NOMO-1 (cell line): ENCODE data around the gene GPAT2.
"Not testable (repeated sequence)": the region's sequence is repeated elsewhere in the genome, so short reads cannot be mapped to it uniquely, and the experiment has no call there.

Experiments used
- DNase-seq, 2 experiments: peaks; one replicate each; lab custom pipeline; 2025; ENCODE audit not compliant: unreplicated experiment in 2 of 2; lab: John Stamatoyannopoulos, UW

GPAT2 gene

GRCh38 chr2:96034792-96035191, at the start of gene GPAT2:
Gene GPAT2, minus strand, starts transcription at chr2:96034916. Its CDS starts 2,557 bp downstream, at chr2:96032359.
- DNase-seq = not testable (repeated sequence)

- no peak for DNase-seq
Measured at GRCh38 chr2:96083989-96084857, 49.5 kb upstream of the GPAT2 start.

GRCh38 chr2:96083064-96083939, 48.6 kb upstream of the GPAT2 start:
- DNase-seq = no peak

- no peak for DNase-seq
Measured at GRCh38 chr2:96082211-96083063, 47.7 kb upstream of the GPAT2 start.

GRCh38 chr2:96081042-96081441, 46.3 kb upstream of the GPAT2 start:
- DNase-seq = no peak

GRCh38 chr2:96075199-96075771, 40.6 kb upstream of the GPAT2 start:
- DNase-seq = no peak

- DNase-seq = no peak
Measured at GRCh38 chr2:96074156-96074555, 39.4 kb upstream of the GPAT2 start.

- no peak for DNase-seq
Measured at GRCh38 chr2:96073170-96073775, 38.6 kb upstream of the GPAT2 start.

GRCh38 chr2:96072746-96073145, 38.0 kb upstream of the GPAT2 start:
- DNase-seq = no peak

- not testable (repeated sequence) for DNase-seq
Measured at GRCh38 chr2:96071977-96072491, 37.3 kb upstream of the GPAT2 start.

- not testable (repeated sequence) for DNase-seq
Measured at GRCh38 chr2:96071087-96071976, 36.6 kb upstream of the GPAT2 start.

- not testable (repeated sequence) for DNase-seq
Measured at GRCh38 chr2:96070351-96070750, 35.6 kb upstream of the GPAT2 start.

- DNase-seq = not testable (repeated sequence)
Measured at GRCh38 chr2:96069878-96070277, 35.2 kb upstream of the GPAT2 start.

GRCh38 chr2:96067902-96068581, 33.3 kb upstream of the GPAT2 start:
- not testable (repeated sequence) for DNase-seq

GRCh38 chr2:96067098-96067660, 32.5 kb upstream of the GPAT2 start:
- not testable (repeated sequence) for DNase-seq

GRCh38 chr2:96066511-96066910, 31.8 kb upstream of the GPAT2 start:
- not testable (repeated sequence) for DNase-seq

GRCh38 chr2:96065954-96066353, 31.2 kb upstream of the GPAT2 start:
- not testable (repeated sequence) for DNase-seq
